GM12878 (cell line): ENCODE results near the gene SLC1A5. TPM values are rescaled to one million over a fixed set of nuclear protein-coding genes. Genes with fewer than 3 reads are reported as not detected.
A peak's percentile ranks its signal among the peaks of the same experiment; 100 is the strongest.

ENCODE experiments used
- ATAC-seq: fragments of 200-7000 bp; cut with Tn5 transposase; 3 replicates; pipeline ENCODE4 v1.9.1; 2020; ENCODE audit warnings: mild to moderate bottlenecking, moderate library complexity
- Bru-seq: library from RNA; stranded (reverse); fragments of 400-500 nt; gene quantifications from one replicate; lab custom pipeline; 2021; lab: Mats Ljungman, UMichigan
- BruChase-seq, 2 experiments: library from RNA; stranded (reverse); fragments of 400-500 nt; gene quantifications; one replicate each; lab custom pipeline; 2021; lab: Mats Ljungman, UMichigan
- BruUV-seq: library from RNA; stranded (reverse); fragments of 400-500 nt; replicated peaks from 2 replicates; lab custom pipeline; 2021; lab: Mats Ljungman, UMichigan
- CTCF ChIA-PET: fragments of 300-600 bp; sonication (Branson Sonifier 250); formaldehyde crosslinking; extraction: SDS; loops from one replicate; lab custom pipeline; 2021; ENCODE audit warnings: inconsistent platforms; lab: Yijun Ruan, JAX
- POLR2A ChIA-PET: fragments of 350-600 bp; formaldehyde crosslinking; extraction: SDS; loops from one replicate; lab custom pipeline; 2021; ENCODE audit warnings: inconsistent platforms; lab: Charles Lee
- RAD21 ChIA-PET: fragments of 300-600 bp; sonication (Branson Sonifier 250); formaldehyde crosslinking; loops from one replicate; lab custom pipeline; 2023; ENCODE audit warnings: antibody characterized with exemption; ENCODE audit not compliant: unreplicated experiment; lab: Charles Lee
- SMC1A ChIA-PET: fragments of 300-600 bp; sonication (Branson Sonifier 250); formaldehyde crosslinking; loops from one replicate; lab custom pipeline; 2023; ENCODE audit not compliant: unreplicated experiment, uncharacterized antibody; lab: Charles Lee
- DNase-seq: peaks from one replicate; pipeline ENCODE4 v3.0.0-alpha.2; 2011; ENCODE audit warnings: low read depth, low spot score
- FAIRE-seq: peaks from 3 replicates; lab custom pipeline; 2011; peaks lifted over from hg19 to GRCh38; lab: Jason Lieb, UNC
- H2AFZ ChIP-seq: 2 replicates; pipeline ENCODE4 v1.6.0; 2011; ENCODE audit warnings: low read depth, low read length, control low read depth; ENCODE audit not compliant: control insufficient read depth
- H3K27ac ChIP-seq: 2 replicates; pipeline ENCODE4 v1.5.1; 2011; ENCODE audit warnings: control low read depth; ENCODE audit not compliant: control insufficient read depth, insufficient read depth
- H3K27me3 ChIP-seq, 2 experiments: replicated peaks in 1 of 2; 2 replicates each; pipeline versions ENCODE4 v1.6.0 to v1.6.1; 2011; ENCODE audit warnings: low read length in 1 of 2; ENCODE audit not compliant: control insufficient read depth in 2 of 2, insufficient read depth in 2 of 2
- H3K36me3 ChIP-seq, 2 experiments: 2 replicates each; pipeline ENCODE4 v1.5.1; 2011; ENCODE audit warnings: low read length in 1 of 2; ENCODE audit not compliant: control insufficient read depth in 2 of 2, insufficient read depth in 2 of 2
- H3K4me1 ChIP-seq: 2 replicates; pipeline ENCODE4 v1.6.1; 2011; ENCODE audit warnings: mild to moderate bottlenecking, low read length, moderate library complexity, mixed read lengths; ENCODE audit not compliant: control insufficient read depth, insufficient read depth
- H3K4me2 ChIP-seq: 2 replicates; pipeline ENCODE4 v1.6.0; 2011; ENCODE audit warnings: control low read depth; ENCODE audit not compliant: control insufficient read depth, insufficient read depth
- H3K4me3 ChIP-seq: fragments of 200-600 bp; sonication (generic); 2 replicates; pipeline ENCODE4 v1.5.1; 2016
- H3K79me2 ChIP-seq: 2 replicates; pipeline ENCODE4 v1.6.0; 2011; ENCODE audit warnings: low read length; ENCODE audit not compliant: control insufficient read depth, insufficient read depth
- H3K9ac ChIP-seq: 2 replicates; pipeline ENCODE4 v1.8.0; 2011; ENCODE audit warnings: low read length, control low read depth, mixed read lengths; ENCODE audit not compliant: control insufficient read depth, insufficient read depth
- H3K9me3 ChIP-seq: replicated peaks from 3 replicates; pipeline ENCODE4 v1.5.1; 2011; ENCODE audit warnings: mild to moderate bottlenecking, low read length; ENCODE audit not compliant: control insufficient read depth, insufficient read depth
- H4K20me1 ChIP-seq: 2 replicates; pipeline ENCODE4 v1.6.0; 2011; ENCODE audit not compliant: control insufficient read depth, insufficient read depth
- BCL11A ChIP-seq: IDR thresholded peaks from 2 replicates; pipeline ENCODE4 v1.6.1; 2011; ENCODE audit warnings: low read depth, low read length
- CREM ChIP-seq: IDR thresholded peaks from 2 replicates; pipeline ENCODE4 v1.6.1; 2014; ENCODE audit warnings: antibody characterized with exemption, low read depth
- NR2F1 ChIP-seq: fragments of 450-650 bp; conservative IDR thresholded peaks from 2 replicates; pipeline ENCODE4 v1.6.1; 2017; ENCODE audit warnings: mild to moderate bottlenecking
- RAD51 ChIP-seq: fragments of 450-650 bp; IDR thresholded peaks from 2 replicates; pipeline ENCODE4 v1.6.1; 2016; ENCODE audit warnings: moderate library complexity, mild to moderate bottlenecking, inconsistent platforms
- ZBTB11 ChIP-seq: fragments of 450-650 bp; formaldehyde crosslinking; IDR thresholded peaks from 2 replicates; pipeline ENCODE4 v1.5.0; 2022; ENCODE audit warnings: mild to moderate bottlenecking, missing genetic modification characterization
- ZNF384 ChIP-seq: IDR thresholded peaks from 2 replicates; pipeline ENCODE4 v1.6.1; 2012; ENCODE audit warnings: low read depth, mild to moderate bottlenecking, low read length, improper control_type of control experiment, borderline replicate concordance
- ZNF687 ChIP-seq: fragments of 450-650 bp; IDR thresholded peaks from 2 replicates; pipeline ENCODE4 v1.6.1; 2017; ENCODE audit warnings: mild to moderate bottlenecking, moderate library complexity
- WGBS: methylation state at CpG from one replicate; pipeline ENCODE4 v1.1.6; 2016; ENCODE audit warnings: low lambda C conversion rate; ENCODE audit not compliant: insufficient replicate concordance, insufficient coverage; ENCODE audit errors: missing lambda C conversion rate; 5-methylcytosine and 5-hydroxymethylcytosine counted together
- in situ Hi-C: fragments of 300-500 bp; cut with MboI; formaldehyde crosslinking; loops from 9 replicates; pipeline ENCODE4 v1.14.3; 2018; ENCODE audit warnings: mixed read lengths
- intact Hi-C: fragments of 100-400 bp; cut with micrococcal nuclease; formaldehyde crosslinking; loops from one replicate; pipeline ENCODE4 v1.14.2; 2022; ENCODE audit not compliant: unreplicated experiment
- long read RNA-seq, 2 experiments: library from polyadenylated mRNA; unstranded; transcript quantifications; one replicate each; pipeline ENCODE4 v2.0.0, GENCODE V29; 2019 to 2020
- polyA minus RNA-seq, 3 experiments: library from RNA; depleted of rRNA, polyadenylated mRNA; stranded (reverse); fragments of >200 nt; gene quantifications; 2 replicates each; pipeline ENCODE4 v1.2.3, GENCODE V29; 2011
- polyA plus RNA-seq, 11 experiments: library from polyadenylated mRNA; depleted of rRNA in 4 of 11; unstranded in 6 of 11; stranded (reverse) in 5 of 11; fragments of >200 nt; fragmentation: Nextera tagmentation in 4 of 11; fragmentation: Illumina TruSeq in 1 of 11; extraction: Ambion mirVana in 4 of 11; extraction: Trizol in 1 of 11; gene quantifications; 1 replicate in 1 of 11; 2 replicates in 10 of 11; pipeline versions ENCODE4 v1.2.1 to v1.2.3, GENCODE V29; 2011 to 2016; ENCODE audit warnings: inconsistent platforms in 2 of 11, missing spikeins in 2 of 11, low read depth in 1 of 11
- total RNA-seq, 4 experiments: library from RNA; depleted of rRNA in 3 of 4; stranded (reverse); fragments of >200 nt in 3 of 4; fragmentation: Illumina TruSeq in 1 of 4; extraction: Trizol in 1 of 4; gene quantifications; 2 replicates each; pipeline versions ENCODE4 v1.2.1 to v1.2.3, GENCODE V29; 2013 to 2021

Gene SLC1A5
- 38.3 and 43.7 TPM in 2 replicates for total RNA-seq (2013; cell fraction: nucleolus; rRNA removed)
- total RNA-seq (2014; rRNA removed) (73.7 and 76.6 TPM in 2 replicates), total RNA-seq (2014; rRNA removed; fragmentation: Illumina TruSeq; extraction: Trizol) (35.8 and 36.2 TPM in 2 replicates), total RNA-seq (2021) (109 and 112 TPM in 2 replicates), polyA plus RNA-seq (2011; rRNA removed) (22.1 and 60.9 TPM in 2 replicates), polyA plus RNA-seq (2014; fragmentation: Illumina TruSeq; extraction: Trizol) (29.2 and 53.2 TPM in 2 replicates), polyA plus RNA-seq (2014; fragmentation: Nextera tagmentation; extraction: Ambion mirVana) (10 to 100 TPM in 1 of 2 experiments, 1 to 10 TPM in 1; 9.1 to 16.3 TPM), polyA plus RNA-seq (2014; rRNA removed) (60.9 and 68.9 TPM in 2 replicates), polyA plus RNA-seq (2016; fragmentation: Nextera tagmentation; extraction: Ambion mirVana) (100 to 1,000 TPM; 116 to 129 TPM), polyA minus RNA-seq (2011; rRNA and poly(A)+ RNA removed) (78.3 and 105 TPM in 2 replicates), Bru-seq, nascent RNA (percentile 89 among the genes with signal in this experiment), BruChase-seq, experiment 1, labeled RNA remaining after a 6-hour chase (percentile 87 among the genes with signal in this experiment), BruChase-seq, experiment 2, labeled RNA remaining after a 2-hour chase (percentile 94 among the genes with signal in this experiment)
- 47.6 TPM for polyA plus RNA-seq (2011; ENCODE audit: low read depth)
- polyA plus RNA-seq (2011; cell fraction: cytosol; rRNA removed) = 97.3 and 105 TPM in 2 replicates
- polyA plus RNA-seq (2011; cell fraction: nucleus; rRNA removed) = 43.9 and 51.7 TPM in 2 replicates
- 89.1 and 92.1 TPM in 2 replicates for polyA plus RNA-seq (2012)
- polyA minus RNA-seq (2011; cell fraction: cytosol; rRNA and poly(A)+ RNA removed) = 30.7 and 31.9 TPM in 2 replicates
- 19.5 and 29.7 TPM in 2 replicates for polyA minus RNA-seq (2011; cell fraction: nucleus; rRNA and poly(A)+ RNA removed)
- long read RNA-seq, experiment 1, transcript SLC1A5-203 (8 exons, 2,882 nt) = major isoform, 47 of 65 reads
- long read RNA-seq, experiment 1, transcript SLC1A5-205 (7 exons, 2,031 nt) = minor isoform, 10 of 65 reads
- long read RNA-seq, experiment 1, partial matches to known transcripts = 5 of 65 reads
- long read RNA-seq, experiment 1, other reads (novel, unspliced or antisense) = 2 of 65 reads
- long read RNA-seq, experiment 2, transcript SLC1A5-205 (7 exons, 2,031 nt) = major isoform, 7 of 27 reads
- long read RNA-seq, experiment 2, partial matches to known transcripts = 6 of 27 reads
- long read RNA-seq, experiment 2, other reads (novel, unspliced or antisense) = 10 of 27 reads

- H3K79me2 ChIP-seq = peaks cover 50% of the 10 kb centered on the region
- CTCF ChIA-PET = interaction anchor here (0.5 to 3.1 kb wide), 8 partner anchors 22 to 109 kb away, joined by 3 to 13 read pairs (median 6); no protein-coding TSS in a partner anchor
- TF ChIP-seq RAD51 (no peak), ZNF687 (peak; percentile 87), ZNF384 (no peak), NR2F1 (no peak), BCL11A (no peak), CREM (peak; percentile 49; the same call in 1 of the 2 replicates), ZBTB11 (CRISPR knock-in tag) (no peak)
Observed at GRCh38 chr19:46788262-46788967, at the start of gene SLC1A5. Gene SLC1A5, minus strand, starts transcription at chr19:46788594. Its CDS starts 629 bp downstream, at chr19:46787965.

More at GRCh38 chr19:46788262-46788967, at the start of gene SLC1A5:
- Histone ChIP-seq H3K9ac (peak within 1 kb of the TSS; percentile 65), H3K4me3 (peak within 1 kb of the TSS; percentile 100), H3K4me2 (peak within 1 kb of the TSS; percentile 81; the same call in 1 of the 2 replicates), H3K9me3 (no peaks in the 10 kb centered on the region; the same call in 2 of the 3 replicates), H4K20me1 (no peaks in the 10 kb centered on the region; the same call in 1 of the 2 replicates), H2AFZ (peak within 1 kb of the TSS; percentile 73), H3K36me3 (peaks cover 0 to 2% of the 10 kb centered on the region in 2 experiments; a peak in 1 of 4 replicates), H3K27me3 (no peaks in the 10 kb centered on the region; a peak in 1 of 4 replicates), H3K27ac (peak within 1 kb of the TSS; percentile 94), H3K4me1 (0 out of 2 replicates have a peak, but pooled peaks cover 7% of the 10 kb centered on the region)
- intact Hi-C loops = loop anchor here (5.0 kb wide), 1 partner anchor 34 kb away; no protein-coding TSS in a partner anchor
- DNase-seq (peak; percentile 86), FAIRE-seq (peak; percentile 73), ATAC-seq (peak; percentile 81)
- in situ Hi-C loops = no loop called here
- ChIA-PET RAD21 (interaction anchor here (1.6 to 1.9 kb wide), 2 partner anchors 34 to 52 kb away, joined by 6 read pairs; no protein-coding TSS in a partner anchor), SMC1A (interaction anchor here (1.0 to 1.5 kb wide), 4 partner anchors 18 to 35 kb away, joined by 3 to 7 read pairs (median 4); no protein-coding TSS in a partner anchor), POLR2A (interaction anchor here (0.6 to 3.1 kb wide), 9 partner anchors 15 to 144 kb away, joined by 3 to 13 read pairs (median 4); partner anchors contain the start of gene FKRP)
- BruUV-seq = no TSS peak
- whole genome bisulfite sequencing = 3% methylated on average over 46 of the region's 46 CpGs
